Neuronal stem cell (in vitro differentiated cells): Measurements from ENCODE around the gene HPS4.

ENCODE experiments used
- DNase-seq: peaks from one replicate; pipeline ENCODE4 v3.0.0-alpha.2; 2013; ENCODE audit warnings: low spot score
- H2AFZ ChIP-seq: one replicate; pipeline ENCODE4 v1.6.1; 2013; ENCODE audit warnings: mild to moderate bottlenecking, low read length, inconsistent platforms
- H2AK5ac ChIP-seq: 2 replicates; pipeline ENCODE4 v1.6.1; 2013; ENCODE audit warnings: low read depth, mild to moderate bottlenecking, inconsistent platforms, low read length, moderate library complexity, mixed read lengths
- H2BK120ac ChIP-seq: 2 replicates; pipeline ENCODE4 v1.6.1; 2013; ENCODE audit warnings: low read depth, mild to moderate bottlenecking, inconsistent platforms, low read length, moderate library complexity, mixed read lengths
- H2BK12ac ChIP-seq: one replicate; pipeline ENCODE4 v1.6.1; 2013; ENCODE audit warnings: low read length, inconsistent platforms
- H2BK15ac ChIP-seq: 2 replicates; pipeline ENCODE4 v1.6.1; 2013; ENCODE audit warnings: mild to moderate bottlenecking, low read length, inconsistent platforms, mixed read lengths
- H2BK5ac ChIP-seq: one replicate; pipeline ENCODE4 v1.6.1; 2013; ENCODE audit warnings: inconsistent platforms, mild to moderate bottlenecking, low read length, moderate library complexity
- H3K14ac ChIP-seq: one replicate; pipeline ENCODE4 v1.6.1; 2013; ENCODE audit warnings: low read length, inconsistent platforms
- H3K18ac ChIP-seq: 2 replicates; pipeline ENCODE4 v1.6.1; 2013; ENCODE audit warnings: low read length, inconsistent platforms
- H3K23ac ChIP-seq: 2 replicates; pipeline ENCODE4 v1.6.1; 2013; ENCODE audit warnings: low read depth, mild to moderate bottlenecking, mixed read lengths, low read length, inconsistent platforms; ENCODE audit not compliant: poor library complexity
- H3K27ac ChIP-seq: replicated peaks from 3 replicates; pipeline ENCODE4 v1.5.1; 2013; ENCODE audit warnings: low read length, inconsistent platforms
- H3K27me3 ChIP-seq, 3 experiments: 2 replicates each; pipeline ENCODE4 v1.6.1; 2013; ENCODE audit warnings: low read length in 3 of 3, mild to moderate bottlenecking in 2 of 3, inconsistent platforms in 1 of 3, low read depth in 1 of 3, mixed read lengths in 1 of 3, moderate library complexity in 1 of 3; ENCODE audit not compliant: control insufficient read depth in 3 of 3, insufficient read depth in 3 of 3
- H3K36me3 ChIP-seq, 2 donors: replicated peaks in 1 of 2; 2 replicates each; pipeline ENCODE4 v1.6.1; 2013; ENCODE audit warnings: low read length in 2 of 2; ENCODE audit not compliant: control insufficient read depth in 2 of 2, insufficient read depth in 2 of 2
- H3K4ac ChIP-seq: 2 replicates; pipeline ENCODE4 v1.6.1; 2013; ENCODE audit warnings: inconsistent platforms, mild to moderate bottlenecking, low read length, moderate library complexity
- H3K4me1 ChIP-seq, 2 donors: 1 replicate in 1 of 2; 2 replicates in 1 of 2; pipeline ENCODE4 v1.6.1; 2013; ENCODE audit warnings: low read length in 2 of 2, low read depth in 1 of 2; ENCODE audit not compliant: control insufficient read depth in 2 of 2, insufficient read depth in 1 of 2
- H3K4me2 ChIP-seq: one replicate; pipeline ENCODE4 v1.6.1; 2013; ENCODE audit warnings: mild to moderate bottlenecking, low read length, inconsistent platforms; ENCODE audit not compliant: insufficient read depth, poor library complexity, severe bottlenecking
- H3K4me3 ChIP-seq, 2 donors: 2 replicates each; pipeline ENCODE4 v1.5.1; 2013; ENCODE audit warnings: low read length in 2 of 2, mild to moderate bottlenecking in 2 of 2, inconsistent platforms in 1 of 2, moderate library complexity in 1 of 2
- H3K79me1 ChIP-seq: one replicate; pipeline ENCODE4 v1.6.1; 2013; ENCODE audit warnings: low read depth, mild to moderate bottlenecking, inconsistent platforms, low read length, moderate library complexity
- H3K9ac ChIP-seq: one replicate; pipeline ENCODE4 v1.6.1; 2013; ENCODE audit warnings: mild to moderate bottlenecking, low read depth, low read length, inconsistent platforms; ENCODE audit not compliant: poor library complexity
- H3K9me3 ChIP-seq, 2 donors: replicated peaks in 1 of 2; 2 replicates each; pipeline versions ENCODE3 to v1.6.1; 2013; ENCODE audit warnings: low read length in 2 of 2, mild to moderate bottlenecking in 2 of 2, inconsistent platforms in 1 of 2, low read depth in 1 of 2, mixed read lengths in 1 of 2, moderate library complexity in 1 of 2; ENCODE audit not compliant: control insufficient read depth in 2 of 2, insufficient read depth in 1 of 2
- H4K8ac ChIP-seq: one replicate; pipeline ENCODE4 v1.6.1; 2013; ENCODE audit warnings: low read depth, mild to moderate bottlenecking, inconsistent platforms, low read length, moderate library complexity
- H4K91ac ChIP-seq: one replicate; pipeline ENCODE4 v1.6.1; 2013; ENCODE audit warnings: low read length, low read depth, mild to moderate bottlenecking, inconsistent platforms; ENCODE audit not compliant: poor library complexity
- WGBS, 2 donors: extraction: QIAGEN DNeasy Blood & Tissue Kit; methylation state at CpG; one replicate each; pipeline ENCODE4 v1.1.7; 2013; ENCODE audit warnings: missing lambda C conversion rate in 2 of 2, mixed read lengths in 1 of 2; ENCODE audit not compliant: insufficient read length in 2 of 2, insufficient replicate concordance in 1 of 2; ENCODE audit errors: extremely low coverage in 2 of 2; 5-methylcytosine and 5-hydroxymethylcytosine counted together

Gene HPS4

GRCh38 chr22:26508148-26508547, 24.6 kb upstream of the HPS4 start:
- peaks cover 35 to 75% of the 10 kb centered on the region in 2 donors for H3K36me3 ChIP-seq
- H3K18ac ChIP-seq: no peak overlapping the region
- H2AK5ac ChIP-seq: no peak overlapping the region
- H2BK5ac ChIP-seq: no peak overlapping the region
- no peak overlapping the region for H2BK12ac ChIP-seq
- H3K27me3 ChIP-seq: no peaks in the 10 kb centered on the region
- no peak overlapping the region for H2AFZ ChIP-seq
- no peak overlapping the region for H4K8ac ChIP-seq
- no peak overlapping the region for H3K9ac ChIP-seq
- no peaks in the 10 kb centered on the region for H3K9me3 ChIP-seq
- no peaks in the 10 kb centered on the region for H3K79me1 ChIP-seq
- H3K14ac ChIP-seq: no peak overlapping the region
- no peak for DNase-seq
- no peak overlapping the region for H3K4me2 ChIP-seq
- peaks cover 4 to 7% of the 10 kb centered on the region in 2 donors for H3K4me1 ChIP-seq
- no peak overlapping the region for H2BK15ac ChIP-seq
- H3K23ac ChIP-seq: no peak overlapping the region
- H2BK120ac ChIP-seq: no peak overlapping the region
- H3K4me3 ChIP-seq: no peak overlapping the region
- H4K91ac ChIP-seq: no peak overlapping the region
- H3K27ac ChIP-seq: no peak overlapping the region
- H3K4ac ChIP-seq: no peak overlapping the region

- peaks cover 3% of the 10 kb centered on the region for H3K79me1 ChIP-seq
- no peak for DNase-seq
- H4K91ac ChIP-seq: no peak overlapping the region
- no CpG with 5 or more reads among the region's 1 CpG for WGBS, 2 donors
- peaks cover 0 to 2% of the 10 kb centered on the region in 2 donors for H3K9me3 ChIP-seq
- H2BK15ac ChIP-seq: no peak overlapping the region
- H2BK120ac ChIP-seq: no peak overlapping the region
- no peak overlapping the region for H3K27ac ChIP-seq
- no peak overlapping the region for H3K4me2 ChIP-seq
- H3K9ac ChIP-seq: no peak overlapping the region
- H2AFZ ChIP-seq: no peak overlapping the region
- H3K27me3 ChIP-seq: no peaks in the 10 kb centered on the region
- H2AK5ac ChIP-seq: no peak overlapping the region
- no peak overlapping the region for H4K8ac ChIP-seq
- peaks cover 46 to 97% of the 10 kb centered on the region in 2 donors for H3K36me3 ChIP-seq
- H2BK5ac ChIP-seq: no peak overlapping the region
- no peak overlapping the region for H3K18ac ChIP-seq
- H3K4ac ChIP-seq: no peak overlapping the region
- H3K4me3 ChIP-seq: no peak overlapping the region
- H3K4me1 ChIP-seq: peaks cover 0 to 5% of the 10 kb centered on the region in 2 donors
- no peak overlapping the region for H2BK12ac ChIP-seq
- no peak overlapping the region for H3K14ac ChIP-seq
- H3K23ac ChIP-seq: no peak overlapping the region
Measured at GRCh38 chr22:26503758-26504157, 20.2 kb upstream of the HPS4 start.

GRCh38 chr22:26502688-26503561, 19.3 kb upstream of the HPS4 start:
- Histone ChIP-seq H3K18ac (no peak overlapping the region), H2AFZ (peak overlapping the region; percentile 63), H3K4ac (no peak overlapping the region), H2AK5ac (no peak overlapping the region), H3K27me3 (no peaks in the 10 kb centered on the region), H3K4me1 (peaks cover 0 to 5% of the 10 kb centered on the region in 2 donors), H3K9ac (no peak overlapping the region), H3K4me2 (no peak overlapping the region), H4K8ac (no peak overlapping the region), H3K79me1 (peaks cover 3% of the 10 kb centered on the region), H3K9me3 (peaks cover 0 to 2% of the 10 kb centered on the region in 2 donors), H2BK120ac (no peak overlapping the region), H4K91ac (no peak overlapping the region), H3K4me3 (no peak overlapping the region), H3K36me3 (peaks cover 47 to 99% of the 10 kb centered on the region in 2 donors), H2BK5ac (no peak overlapping the region), H3K23ac (no peak overlapping the region), H2BK12ac (no peak overlapping the region), H3K27ac (no peak overlapping the region), H2BK15ac (no peak overlapping the region), H3K14ac (no peak overlapping the region)
- DNase-seq: peak; percentile 31
- no CpG with 5 or more reads among the region's 3 CpGs for WGBS, 2 donors

GRCh38 chr22:26501996-26502395, 18.4 kb upstream of the HPS4 start:
- Histone ChIP-seq H3K27ac (no peak overlapping the region), H2BK5ac (no peak overlapping the region), H3K4me3 (no peak overlapping the region), H3K23ac (no peak overlapping the region), H3K4me1 (peaks cover 0 to 5% of the 10 kb centered on the region in 2 donors), H2AFZ (no peak overlapping the region), H3K79me1 (peaks cover 3% of the 10 kb centered on the region), H2AK5ac (no peak overlapping the region), H4K91ac (no peak overlapping the region), H3K14ac (no peak overlapping the region), H2BK15ac (no peak overlapping the region), H4K8ac (no peak overlapping the region), H3K27me3 (no peaks in the 10 kb centered on the region), H2BK120ac (no peak overlapping the region), H3K4me2 (no peak overlapping the region), H2BK12ac (no peak overlapping the region), H3K18ac (no peak overlapping the region), H3K9ac (no peak overlapping the region), H3K36me3 (peaks cover 50 to 97% of the 10 kb centered on the region in 2 donors), H3K9me3 (peaks cover 0 to 2% of the 10 kb centered on the region in 2 donors), H3K4ac (no peak overlapping the region)
- DNase-seq: no peak
- no CpG with 5 or more reads among the region's 2 CpGs for WGBS, 2 donors
